ENCODE data around the gene CLCN7. TPM values are rescaled to one million over a fixed set of nuclear protein-coding genes. Genes with fewer than 3 reads are reported as not detected.

CLCN7 gene, protein sequence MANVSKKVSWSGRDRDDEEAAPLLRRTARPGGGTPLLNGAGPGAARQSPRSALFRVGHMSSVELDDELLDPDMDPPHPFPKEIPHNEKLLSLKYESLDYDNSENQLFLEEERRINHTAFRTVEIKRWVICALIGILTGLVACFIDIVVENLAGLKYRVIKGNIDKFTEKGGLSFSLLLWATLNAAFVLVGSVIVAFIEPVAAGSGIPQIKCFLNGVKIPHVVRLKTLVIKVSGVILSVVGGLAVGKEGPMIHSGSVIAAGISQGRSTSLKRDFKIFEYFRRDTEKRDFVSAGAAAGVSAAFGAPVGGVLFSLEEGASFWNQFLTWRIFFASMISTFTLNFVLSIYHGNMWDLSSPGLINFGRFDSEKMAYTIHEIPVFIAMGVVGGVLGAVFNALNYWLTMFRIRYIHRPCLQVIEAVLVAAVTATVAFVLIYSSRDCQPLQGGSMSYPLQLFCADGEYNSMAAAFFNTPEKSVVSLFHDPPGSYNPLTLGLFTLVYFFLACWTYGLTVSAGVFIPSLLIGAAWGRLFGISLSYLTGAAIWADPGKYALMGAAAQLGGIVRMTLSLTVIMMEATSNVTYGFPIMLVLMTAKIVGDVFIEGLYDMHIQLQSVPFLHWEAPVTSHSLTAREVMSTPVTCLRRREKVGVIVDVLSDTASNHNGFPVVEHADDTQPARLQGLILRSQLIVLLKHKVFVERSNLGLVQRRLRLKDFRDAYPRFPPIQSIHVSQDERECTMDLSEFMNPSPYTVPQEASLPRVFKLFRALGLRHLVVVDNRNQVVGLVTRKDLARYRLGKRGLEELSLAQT
- total RNA-seq (2021) (110 and 111 TPM in 2 replicates), Bru-seq, nascent RNA (percentile 50 among the genes with signal in this experiment), BruChase-seq, experiment 1, labeled RNA remaining after a 2-hour chase (percentile 65 among the genes with signal in this experiment), BruChase-seq, experiment 2, labeled RNA remaining after a 6-hour chase (percentile 82 among the genes with signal in this experiment)
- long read RNA-seq, full-length matches to known transcripts, result 43 of 101 reads
- long read RNA-seq, partial matches to known transcripts, result 10 of 101 reads
- long read RNA-seq, other reads (novel, unspliced or antisense), result 48 of 101 reads

- Histone ChIP-seq H3K27ac (peak within 1 kb of the TSS; percentile 65), H3K4me2 (peak within 1 kb of the TSS; percentile 99), H2AFZ (peak within 1 kb of the TSS; percentile 96), H3K79me2 (ENCODE audit: low read depth) (peaks cover 42% of the 10 kb centered on the region), H4K20me1 (ENCODE audit: insufficient read depth) (peaks cover 8% of the 10 kb centered on the region), H3K4me1 (replicated peaks; ENCODE audit: insufficient read depth) (peaks cover 12% of the 10 kb centered on the region), H3K9me2 (ENCODE audit: insufficient read depth) (no peaks in the 10 kb centered on the region), H3F3A (ENCODE audit: insufficient read depth, low read depth) (no peaks in the 10 kb centered on the region), H3K9me3 (ENCODE audit: insufficient read depth, low read depth) (no peaks in the 10 kb centered on the region), H3K36me3 (ENCODE audit: low read depth) (no peaks in the 10 kb centered on the region), H3K4me3 (peak within 1 kb of the TSS; percentile 99), H3K27me3 (ENCODE audit: insufficient read depth, low read depth) (no peaks in the 10 kb centered on the region)
- CTCF ChIA-PET, result no interaction called here
- POLR2A ChIA-PET (ENCODE audit: unreplicated experiment), result no interaction called here
- TF ChIP-seq CTCF (conservative IDR thresholded peaks at IDR 0.05), result no peak
- no peak for TF ChIP-seq EZH2 (IDR thresholded peaks at IDR 0.05; ENCODE audit: low read depth)
- DNase-seq, result peak; percentile 51 to 92
- intact Hi-C loops (cut with micrococcal nuclease; ENCODE audit: unreplicated experiment), result loop anchor here (5.0 kb wide), 1 partner anchor 137 kb away; the partner anchor contains the start of genes CRAMP1 and IFT140
- BruUV-seq (replicated peaks), result TSS peak; percentile 45
Observed at GRCh38 chr16:1474796-1475551, at the start of gene CLCN7. CLCN7 (minus strand) TSS chr16:1475028; CDS start chr16:1474974, 54 bp downstream.

- Histone ChIP-seq H3K79me2 (ENCODE audit: low read depth) (no peaks in the 10 kb centered on the region), H3K27me3 (ENCODE audit: insufficient read depth, low read depth) (no peaks in the 10 kb centered on the region), H3K4me2 (no peak overlapping the region), H3K27ac (no peak overlapping the region), H3K9me2 (ENCODE audit: insufficient read depth) (no peaks in the 10 kb centered on the region), H3K36me3 (ENCODE audit: low read depth) (no peaks in the 10 kb centered on the region), H3K4me3 (no peak overlapping the region), H4K20me1 (ENCODE audit: insufficient read depth) (no peaks in the 10 kb centered on the region; the same call in 1 of the 2 replicates), H3F3A (ENCODE audit: insufficient read depth, low read depth) (no peaks in the 10 kb centered on the region), H2AFZ (no peak overlapping the region), H3K9me3 (ENCODE audit: insufficient read depth, low read depth) (no peaks in the 10 kb centered on the region), H3K4me1 (replicated peaks; ENCODE audit: insufficient read depth) (no peaks in the 10 kb centered on the region)
- BruUV-seq (replicated peaks), result no TSS peak
- CTCF ChIA-PET, result no interaction called here
- intact Hi-C loops (cut with micrococcal nuclease; ENCODE audit: unreplicated experiment), result no loop called here
- TF ChIP-seq CTCF (conservative IDR thresholded peaks at IDR 0.05), result no peak
- no peak for TF ChIP-seq EZH2 (IDR thresholded peaks at IDR 0.05; ENCODE audit: low read depth)
- no peak for DNase-seq
- POLR2A ChIA-PET (ENCODE audit: unreplicated experiment), result no interaction called here
Observed at GRCh38 chr16:1524366-1524765, 49.5 kb upstream of the CLCN7 start.

Measured in PC-9 (cell line).